ENCODE results near the gene SORCS2.

SORCS2 gene

DNA sequence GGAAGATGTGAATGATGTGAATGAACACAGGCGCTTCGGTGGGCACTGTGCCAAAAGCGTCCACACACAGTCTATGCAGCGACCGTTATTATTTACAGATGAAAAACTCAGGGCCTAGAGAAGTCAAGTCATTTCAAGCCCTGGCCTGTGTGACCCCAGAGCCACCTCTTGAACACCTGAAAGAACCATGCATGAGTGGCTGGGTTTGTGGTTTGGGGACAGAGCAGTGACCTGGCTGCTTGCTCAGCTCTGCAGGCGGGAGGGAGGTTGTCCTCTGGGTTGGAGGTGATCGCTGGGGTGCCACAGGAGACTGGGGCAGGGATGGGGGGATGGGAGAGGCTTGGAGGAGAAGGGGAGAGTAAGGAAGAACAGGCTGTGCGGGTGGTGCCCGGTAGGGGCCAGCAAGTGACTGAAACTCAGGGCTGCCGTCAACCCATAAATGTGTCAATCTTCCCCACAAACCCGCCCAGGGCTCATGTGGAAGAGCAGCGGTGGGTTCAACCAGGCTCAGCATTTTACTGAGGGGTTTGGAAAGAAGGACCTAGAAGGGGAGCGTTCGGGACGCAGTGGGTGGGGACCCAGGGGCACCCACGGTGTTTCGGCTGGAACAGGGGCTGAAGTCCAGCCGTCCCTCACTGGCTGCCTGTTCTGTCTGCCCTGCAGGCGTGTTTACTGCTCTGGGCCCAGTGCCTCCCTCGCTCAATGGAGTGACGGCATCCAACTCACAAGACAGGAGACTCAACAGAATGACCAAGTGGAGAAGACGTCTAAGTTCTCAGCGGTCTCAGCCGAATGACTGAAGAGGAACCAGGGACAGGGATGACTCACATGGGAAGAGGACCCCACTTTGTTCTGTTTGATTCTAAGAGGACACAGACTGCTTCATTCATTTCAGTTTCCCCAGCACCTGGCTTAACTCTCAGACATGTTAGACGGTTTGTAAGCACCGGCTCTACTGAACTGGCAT lies 579.5 kb downstream of the SORCS2 start:
- Histone ChIP-seq H3K9ac (ENCODE audit: low read length) (no peak overlapping the region), H3K4me1 (ENCODE audit: control insufficient read depth, insufficient read depth, low read depth, low read length) (peaks cover 6% of the 10 kb centered on the region), H4K91ac (ENCODE audit: low read length) (no peak overlapping the region), H3K9me3 (ENCODE audit: control insufficient read depth, low read length) (no peaks in the 10 kb centered on the region), H3K18ac (ENCODE audit: low read depth in 1 of 2, low read length in 2 of 2) (no peak overlapping the region), H3K36me3 (ENCODE audit: control insufficient read depth in 1 of 2, insufficient read depth in 2 of 2, low read depth in 1 of 2, low read length in 2 of 2) (peaks cover 87 to 100% of the 10 kb centered on the region in 2 experiments), H3K4me3 (ENCODE audit: insufficient read depth in 1 of 2, low read depth in 1 of 2, low read length in 2 of 2) (no peak overlapping the region), H3K4me2 (ENCODE audit: low read length, poor library complexity, severe bottlenecking) (no peak overlapping the region), H3K23ac (ENCODE audit: low read length in 2 of 2) (no peak overlapping the region), H2BK12ac (ENCODE audit: low read length in 2 of 2) (no peak overlapping the region), H2BK5ac (ENCODE audit: low read depth, low read length, poor library complexity, severe bottlenecking) (no peak overlapping the region), H4K8ac (ENCODE audit: low read length) (no peak overlapping the region), H2BK15ac (ENCODE audit: low read depth, poor library complexity, severe bottlenecking) (no peak overlapping the region), H3K27me3 (ENCODE audit: control insufficient read depth in 1 of 2, insufficient read depth in 1 of 2, low read length in 2 of 2) (no peaks in the 10 kb centered on the region), H3K79me1 (replicated peaks; ENCODE audit: low read length, poor library complexity, severe bottlenecking) (peaks cover 58% of the 10 kb centered on the region), H3K4ac (ENCODE audit: low read depth in 1 of 2, low read length in 2 of 2) (no peak overlapping the region), H2AFZ (ENCODE audit: low read depth, low read length) (no peak overlapping the region), H2AK5ac (ENCODE audit: low read length, severe bottlenecking) (no peak overlapping the region), H3K14ac (ENCODE audit: low read length in 2 of 2) (no peak overlapping the region), H2BK120ac (ENCODE audit: low read depth, low read length) (no peak overlapping the region), H3K27ac (ENCODE audit: low read length, poor library complexity, severe bottlenecking) (no peak overlapping the region)
- WGBS = 94% methylated on average over 23 of the region's 26 CpGs
- no peak for DNase-seq

GRCh38 chr4:7772711-7773385 lies 580.5 kb downstream of the SORCS2 start:
- no peak overlapping the region for H3K27ac ChIP-seq (ENCODE audit: low read length, poor library complexity, severe bottlenecking)
- H3K4me3 ChIP-seq (ENCODE audit: insufficient read depth in 1 of 2, low read depth in 1 of 2, low read length in 2 of 2) = no peak overlapping the region
- peaks cover 59% of the 10 kb centered on the region for H3K79me1 ChIP-seq (replicated peaks; ENCODE audit: low read length, poor library complexity, severe bottlenecking)
- H4K91ac ChIP-seq (ENCODE audit: low read length) = no peak overlapping the region
- H3K4me1 ChIP-seq (ENCODE audit: control insufficient read depth, insufficient read depth, low read depth, low read length) = peaks cover 6% of the 10 kb centered on the region
- H3K36me3 ChIP-seq (ENCODE audit: control insufficient read depth in 1 of 2, insufficient read depth in 2 of 2, low read depth in 1 of 2, low read length in 2 of 2) = peaks cover 86 to 100% of the 10 kb centered on the region in 2 experiments
- no peak overlapping the region for H2BK5ac ChIP-seq (ENCODE audit: low read depth, low read length, poor library complexity, severe bottlenecking)
- H3K4ac ChIP-seq (ENCODE audit: low read depth in 1 of 2, low read length in 2 of 2) = no peak overlapping the region
- H2BK120ac ChIP-seq (ENCODE audit: low read depth, low read length) = no peak overlapping the region
- H2AFZ ChIP-seq (ENCODE audit: low read depth, low read length) = no peak overlapping the region
- no peak overlapping the region for H4K8ac ChIP-seq (ENCODE audit: low read length)
- no peak overlapping the region for H3K4me2 ChIP-seq (ENCODE audit: low read length, poor library complexity, severe bottlenecking)
- 91% methylated on average over 31 of the region's 31 CpGs for WGBS
- H3K9me3 ChIP-seq (ENCODE audit: control insufficient read depth, low read length) = no peaks in the 10 kb centered on the region
- no peak overlapping the region for H3K9ac ChIP-seq (ENCODE audit: low read length)
- H3K23ac ChIP-seq (ENCODE audit: low read length in 2 of 2) = no peak overlapping the region
- no peaks in the 10 kb centered on the region for H3K27me3 ChIP-seq (ENCODE audit: control insufficient read depth in 1 of 2, insufficient read depth in 1 of 2, low read length in 2 of 2)
- H2AK5ac ChIP-seq (ENCODE audit: low read length, severe bottlenecking) = no peak overlapping the region
- no peak overlapping the region for H2BK12ac ChIP-seq (ENCODE audit: low read length in 2 of 2)
- no peak overlapping the region for H2BK15ac ChIP-seq (ENCODE audit: low read depth, poor library complexity, severe bottlenecking)
- no peak overlapping the region for H3K14ac ChIP-seq (ENCODE audit: low read length in 2 of 2)
- no peak overlapping the region for H3K18ac ChIP-seq (ENCODE audit: low read depth in 1 of 2, low read length in 2 of 2)
- DNase-seq = no peak

DNA sequence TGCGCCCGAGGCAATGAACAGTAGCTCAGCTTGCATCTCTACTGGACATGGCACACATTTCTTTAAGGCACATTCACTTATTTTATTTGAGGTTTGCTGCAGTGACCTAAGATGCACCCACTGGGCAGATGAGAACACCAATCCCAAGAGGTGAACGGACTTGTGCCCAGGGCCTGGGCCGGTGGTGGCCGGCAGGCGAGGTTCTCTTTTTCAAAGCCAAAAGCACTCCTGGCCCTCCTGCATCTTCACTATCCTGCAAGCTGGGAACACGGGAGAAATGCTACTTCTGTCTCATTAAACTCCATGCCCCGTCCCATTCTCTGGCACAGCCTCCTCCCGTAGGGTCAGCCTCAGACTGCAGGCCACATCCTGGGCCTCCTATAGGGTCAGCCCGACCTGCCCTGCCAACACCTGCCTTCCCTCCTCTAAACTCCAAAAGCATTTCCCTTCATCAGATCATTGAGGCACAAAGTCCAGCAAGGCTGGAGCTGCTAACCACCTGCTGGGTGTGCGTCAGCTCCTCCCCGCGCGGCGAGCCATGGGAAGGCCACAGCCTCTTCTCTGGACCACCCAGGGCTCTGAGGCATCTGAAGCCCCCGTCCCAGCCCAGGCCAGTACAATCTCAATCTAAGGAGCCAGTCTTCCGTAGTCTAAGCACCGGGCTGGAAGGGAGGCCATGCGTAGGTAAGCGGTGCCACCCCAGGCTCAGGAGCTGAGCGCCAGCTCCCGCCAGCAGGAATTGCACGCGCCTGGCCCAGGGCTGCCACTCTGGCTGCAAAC lies 581.3 kb downstream of the SORCS2 start:
- Histone ChIP-seq H2AFZ (ENCODE audit: low read depth, low read length) (no peak overlapping the region), H4K91ac (ENCODE audit: low read length) (no peak overlapping the region), H2BK12ac (ENCODE audit: low read length in 2 of 2) (no peak overlapping the region), H4K8ac (ENCODE audit: low read length) (no peak overlapping the region), H3K27me3 (ENCODE audit: control insufficient read depth in 1 of 2, insufficient read depth in 1 of 2, low read length in 2 of 2) (no peaks in the 10 kb centered on the region), H2AK5ac (ENCODE audit: low read length, severe bottlenecking) (no peak overlapping the region), H3K36me3 (ENCODE audit: control insufficient read depth in 1 of 2, insufficient read depth in 2 of 2, low read depth in 1 of 2, low read length in 2 of 2) (peaks cover 86 to 100% of the 10 kb centered on the region in 2 experiments), H2BK5ac (ENCODE audit: low read depth, low read length, poor library complexity, severe bottlenecking) (no peak overlapping the region), H2BK120ac (ENCODE audit: low read depth, low read length) (no peak overlapping the region), H3K23ac (ENCODE audit: low read length in 2 of 2) (no peak overlapping the region), H3K27ac (ENCODE audit: low read length, poor library complexity, severe bottlenecking) (no peak overlapping the region), H3K4me3 (ENCODE audit: insufficient read depth in 1 of 2, low read depth in 1 of 2, low read length in 2 of 2) (no peak overlapping the region), H3K18ac (ENCODE audit: low read depth in 1 of 2, low read length in 2 of 2) (no peak overlapping the region), H3K79me1 (replicated peaks; ENCODE audit: low read length, poor library complexity, severe bottlenecking) (peaks cover 61% of the 10 kb centered on the region), H3K9ac (ENCODE audit: low read length) (no peak overlapping the region), H3K4me1 (ENCODE audit: control insufficient read depth, insufficient read depth, low read depth, low read length) (peaks cover 6% of the 10 kb centered on the region), H3K9me3 (ENCODE audit: control insufficient read depth, low read length) (no peaks in the 10 kb centered on the region), H2BK15ac (ENCODE audit: low read depth, poor library complexity, severe bottlenecking) (no peak overlapping the region), H3K4ac (ENCODE audit: low read depth in 1 of 2, low read length in 2 of 2) (no peak overlapping the region), H3K4me2 (ENCODE audit: low read length, poor library complexity, severe bottlenecking) (no peak overlapping the region), H3K14ac (ENCODE audit: low read length in 2 of 2) (no peak overlapping the region)
- no peak for DNase-seq
- WGBS = 96% methylated on average over 24 of the region's 24 CpGs

Data from mesenchymal stem cell (in vitro differentiated cells and primary cell).